Endothelial cell of umbilical vein (primary cell): Measurements from ENCODE around the gene FNDC5.

ENCODE experiments used
- MYC ChIP-seq: IDR thresholded peaks from one replicate; pipeline ENCODE4 v1.6.1; 2011; ENCODE audit warnings: mild to moderate bottlenecking, low read depth, low read length
- POLR2AphosphoS5 ChIP-seq: IDR thresholded peaks from 2 replicates; pipeline ENCODE4 v1.6.1; 2012; ENCODE audit warnings: low read depth, mild to moderate bottlenecking, control low read depth, low read length, moderate library complexity; ENCODE audit not compliant: insufficient read depth
- TF ChIP-seq, protein P1 (sequence below), 2 donors: IDR thresholded peaks; 1 replicate in 1 of 2; 2 replicates in 1 of 2; pipeline ENCODE4 v1.5.1; 2011; ENCODE audit warnings: low read length in 2 of 2, mild to moderate bottlenecking in 2 of 2, moderate library complexity in 2 of 2, control low read depth in 1 of 2, inconsistent platforms in 1 of 2, low read depth in 1 of 2; ENCODE audit not compliant: insufficient read depth in 1 of 2; ENCODE audit errors: extremely low read depth in 1 of 2

DNA sequence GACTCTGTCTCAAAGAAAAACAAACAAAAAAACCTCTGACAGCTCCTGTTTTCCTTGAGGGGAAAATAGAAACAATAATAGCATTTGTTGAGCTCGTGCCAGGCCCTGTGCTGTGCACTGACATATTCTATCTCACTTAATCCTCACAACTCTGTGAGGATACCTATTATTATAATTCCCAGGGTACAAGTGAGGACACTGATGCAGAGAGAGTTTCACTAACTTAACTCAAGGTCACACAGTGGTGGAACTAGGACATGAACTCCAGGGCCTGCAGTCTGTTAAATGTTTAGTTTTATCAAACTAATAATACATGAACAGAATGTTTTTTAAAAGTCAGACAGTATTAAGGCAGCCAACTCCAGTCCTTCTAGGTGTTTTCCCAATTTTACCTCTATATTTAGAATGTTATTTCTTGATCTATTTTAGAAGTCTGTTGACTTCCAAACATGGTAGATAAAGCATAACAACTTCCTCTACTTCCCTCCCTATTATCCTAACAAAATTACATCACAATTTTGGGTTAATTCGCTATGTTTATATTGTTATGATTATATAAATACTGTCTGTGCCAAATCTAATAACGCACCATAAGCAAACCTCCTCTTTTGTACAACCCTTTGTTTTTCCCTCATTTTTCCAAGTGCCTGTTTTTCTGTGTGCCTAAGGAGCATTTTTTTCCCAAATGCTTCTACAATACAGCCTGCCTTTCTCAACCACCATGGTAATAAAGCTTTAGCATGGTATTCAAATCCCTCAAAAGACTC is 4.9 kb downstream of the FNDC5 start:
- TF ChIP-seq POLR2AphosphoS5 (no peak), MYC (no peak)
- TF ChIP-seq, protein P1, sequence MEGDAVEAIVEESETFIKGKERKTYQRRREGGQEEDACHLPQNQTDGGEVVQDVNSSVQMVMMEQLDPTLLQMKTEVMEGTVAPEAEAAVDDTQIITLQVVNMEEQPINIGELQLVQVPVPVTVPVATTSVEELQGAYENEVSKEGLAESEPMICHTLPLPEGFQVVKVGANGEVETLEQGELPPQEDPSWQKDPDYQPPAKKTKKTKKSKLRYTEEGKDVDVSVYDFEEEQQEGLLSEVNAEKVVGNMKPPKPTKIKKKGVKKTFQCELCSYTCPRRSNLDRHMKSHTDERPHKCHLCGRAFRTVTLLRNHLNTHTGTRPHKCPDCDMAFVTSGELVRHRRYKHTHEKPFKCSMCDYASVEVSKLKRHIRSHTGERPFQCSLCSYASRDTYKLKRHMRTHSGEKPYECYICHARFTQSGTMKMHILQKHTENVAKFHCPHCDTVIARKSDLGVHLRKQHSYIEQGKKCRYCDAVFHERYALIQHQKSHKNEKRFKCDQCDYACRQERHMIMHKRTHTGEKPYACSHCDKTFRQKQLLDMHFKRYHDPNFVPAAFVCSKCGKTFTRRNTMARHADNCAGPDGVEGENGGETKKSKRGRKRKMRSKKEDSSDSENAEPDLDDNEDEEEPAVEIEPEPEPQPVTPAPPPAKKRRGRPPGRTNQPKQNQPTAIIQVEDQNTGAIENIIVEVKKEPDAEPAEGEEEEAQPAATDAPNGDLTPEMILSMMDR (IDR thresholded peaks at IDR 0.05; ENCODE audit: extremely low read depth in 1 of 2, insufficient read depth in 1 of 2, low read depth in 1 of 2, low read length in 2 of 2), result no peak
